AML-193 (cell line): ENCODE measurements around the gene MEP1A.
"Not testable (repeated sequence)": the region's sequence is repeated elsewhere in the genome, so short reads cannot be mapped to it uniquely, and the experiment has no call there.

Experiments used
- DNase-seq, 2 experiments: peaks; one replicate each; lab custom pipeline; 2025; lab: John Stamatoyannopoulos, UW

MEP1A gene

DNA sequence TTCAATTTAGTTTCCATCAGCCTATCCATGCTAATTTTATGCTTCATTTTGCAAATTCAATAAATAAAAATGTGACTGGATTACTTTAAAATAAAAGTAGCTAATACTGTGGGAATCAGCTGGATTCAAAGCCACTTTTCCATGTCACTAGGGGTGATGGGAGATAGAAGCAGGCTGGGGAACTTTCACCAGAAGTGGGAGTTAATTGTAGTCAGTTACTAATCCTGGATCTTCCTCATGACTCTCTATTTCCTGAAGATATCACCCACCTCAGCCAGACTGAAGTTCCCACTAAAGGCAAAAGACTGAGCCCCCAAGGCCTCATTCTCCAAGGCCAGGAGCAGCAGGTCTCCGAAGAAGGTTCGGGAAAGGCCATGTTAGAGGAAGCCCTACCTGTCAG lies 41.8 kb downstream of the MEP1A start:
- not testable (repeated sequence) for DNase-seq

DNA sequence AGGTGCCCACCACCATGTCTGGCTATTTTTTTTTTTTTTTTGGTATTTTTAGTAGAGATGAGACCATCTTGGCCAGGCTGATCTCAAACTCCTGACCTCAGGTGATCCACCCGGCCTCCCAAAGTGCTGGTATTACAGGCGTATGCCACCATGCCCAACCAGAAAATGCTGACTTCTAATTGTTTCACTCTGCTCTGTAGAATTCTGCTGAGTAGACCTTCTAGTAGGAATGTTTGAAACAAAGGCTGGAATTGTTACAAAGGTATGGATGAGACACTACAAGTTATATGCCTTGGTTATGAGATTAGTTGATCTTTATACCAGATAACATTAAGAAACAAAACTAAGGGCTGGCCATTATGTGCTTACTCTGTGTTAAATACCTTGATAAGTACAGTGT lies 44.8 kb downstream of the MEP1A start:
- DNase-seq, result no peak

DNA sequence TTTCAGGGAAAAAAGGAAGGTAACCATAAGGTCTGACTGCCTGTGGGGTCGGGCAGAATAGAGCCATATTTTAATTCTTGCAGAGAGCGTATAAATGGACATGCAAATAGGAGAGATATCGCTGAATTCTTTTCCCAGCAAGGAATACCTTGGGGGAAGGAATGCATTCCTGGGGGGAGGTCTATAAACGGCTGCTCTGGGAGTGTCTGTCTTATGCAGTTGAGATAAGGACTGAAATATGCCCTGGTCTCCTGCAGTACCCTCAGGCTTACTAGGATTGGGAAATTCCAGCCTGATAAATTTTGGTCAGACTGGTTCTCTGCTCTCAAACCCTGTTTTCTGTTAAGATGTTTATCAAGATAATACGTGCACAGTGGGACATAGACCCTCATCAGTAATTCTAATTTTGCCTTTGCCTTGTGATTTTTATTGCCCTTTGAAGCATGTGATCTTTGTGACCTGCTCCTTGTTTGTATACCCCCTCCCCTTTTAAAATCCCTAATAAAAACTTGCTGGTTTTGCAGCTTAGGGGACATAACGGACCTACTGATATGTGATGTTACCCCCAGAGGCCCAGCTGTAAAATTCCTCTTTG lies 49.2 kb downstream of the MEP1A start:
- DNase-seq, result not testable (repeated sequence)

DNA sequence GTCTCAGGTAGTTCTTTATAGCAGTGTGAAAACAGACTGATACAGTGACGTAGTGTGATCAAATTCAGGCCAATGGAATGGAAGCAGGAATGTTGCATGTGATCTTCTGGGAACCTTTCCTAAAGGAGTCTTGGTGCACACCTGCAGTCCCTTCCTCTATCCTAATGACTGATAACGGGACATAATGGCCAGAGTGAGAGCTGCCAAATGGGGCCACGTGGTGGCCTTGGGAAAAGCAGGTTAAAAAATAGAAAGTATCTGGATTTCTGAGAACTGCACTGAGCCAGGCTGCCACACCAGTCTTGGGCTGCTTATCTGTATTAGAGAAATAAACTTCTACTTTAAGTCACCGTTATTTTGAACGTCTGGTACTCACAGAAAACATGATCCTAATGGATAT lies 51.9 kb downstream of the MEP1A start:
- DNase-seq, result no peak

DNA sequence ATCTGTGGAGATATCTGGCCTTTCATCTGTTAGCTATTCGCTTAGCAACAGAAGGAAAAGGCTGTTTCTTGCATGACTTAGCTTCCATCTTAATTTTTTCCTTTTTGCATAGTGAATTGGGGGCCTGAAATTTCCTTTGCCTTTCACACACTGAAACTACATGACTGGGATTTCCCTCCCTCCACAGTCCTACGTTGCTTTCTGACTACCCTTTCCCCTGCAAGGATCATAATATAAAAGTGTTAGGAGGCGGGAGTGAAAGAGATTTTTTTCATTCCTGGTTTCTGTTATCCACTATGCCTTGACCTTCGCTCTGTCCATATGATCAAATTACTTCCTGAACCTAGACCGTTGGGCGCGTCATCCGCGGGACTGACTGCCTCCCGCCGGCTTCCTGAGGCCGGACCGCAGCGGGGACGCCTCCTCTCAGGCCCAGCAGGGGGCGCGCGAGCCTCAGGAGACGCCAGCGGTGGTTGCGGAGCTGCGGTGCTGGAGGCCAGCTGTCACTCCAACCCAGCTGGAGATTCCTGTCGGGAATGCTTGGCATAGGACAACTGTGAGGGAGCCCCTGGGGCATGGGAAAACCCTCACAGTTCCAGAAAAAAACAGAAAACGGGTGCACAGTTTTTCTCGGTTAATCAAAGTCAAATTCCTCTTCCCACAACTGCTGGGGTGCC lies 55.6 kb downstream of the MEP1A start:
- peak; percentile 76 to 80 for DNase-seq

DNA sequence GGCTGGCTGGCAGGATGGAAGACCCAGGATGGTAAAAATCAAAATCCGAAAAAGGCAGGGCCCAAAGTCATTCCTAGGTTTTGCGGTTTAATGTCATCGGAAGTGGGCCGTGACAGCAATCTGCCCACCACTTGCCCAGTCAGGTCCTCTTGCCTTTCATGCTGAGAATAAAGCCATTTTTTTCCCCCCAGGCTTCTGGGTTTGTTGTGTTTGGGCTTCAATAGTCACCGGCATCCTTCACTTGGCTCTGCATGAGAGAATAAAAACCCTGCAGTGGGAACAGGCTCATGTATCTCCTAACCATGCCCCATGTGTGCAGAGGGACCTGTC lies 56.1 kb downstream of the MEP1A start:
- DNase-seq, result no peak

DNA sequence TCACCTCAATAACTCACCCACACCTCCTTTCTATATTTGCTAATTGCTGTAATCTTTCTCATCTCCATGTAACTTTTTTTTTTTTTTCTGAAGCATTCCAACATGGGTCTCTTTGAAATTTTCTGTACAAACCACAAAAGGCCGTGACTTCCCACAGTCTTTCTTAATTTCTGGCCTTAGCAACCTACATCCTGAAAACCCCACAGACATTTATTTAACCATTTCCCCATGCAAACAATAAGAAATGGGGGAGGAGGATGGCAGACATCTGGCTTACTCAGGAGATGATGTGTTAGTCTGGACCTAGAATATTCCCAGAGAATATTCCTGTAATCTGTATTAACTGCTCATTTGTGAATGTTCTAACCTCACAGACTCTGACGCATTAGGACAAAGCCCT lies 57.6 kb downstream of the MEP1A start:
- peak; percentile 38 to 46 for DNase-seq

DNA sequence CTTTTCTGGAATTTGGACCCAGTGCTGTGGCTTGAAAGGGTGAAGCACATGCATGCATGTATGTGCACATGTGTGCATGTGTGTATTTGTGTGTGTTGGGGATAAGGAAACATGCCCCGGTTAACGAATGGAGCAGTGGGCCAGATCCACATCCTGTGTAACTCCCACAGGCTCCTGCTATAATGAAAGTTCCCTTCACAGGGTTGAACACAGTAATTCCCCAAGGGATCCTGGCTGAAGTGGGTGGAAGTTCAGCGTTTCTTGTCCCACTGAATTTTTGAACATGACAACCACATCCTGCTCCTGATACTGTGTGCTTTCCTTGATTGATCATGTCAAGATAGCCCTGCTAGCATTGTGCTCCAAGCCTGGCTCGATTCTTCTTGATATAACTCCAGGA lies 58.4 kb downstream of the MEP1A start:
- DNase-seq, result not testable (repeated sequence)

DNA sequence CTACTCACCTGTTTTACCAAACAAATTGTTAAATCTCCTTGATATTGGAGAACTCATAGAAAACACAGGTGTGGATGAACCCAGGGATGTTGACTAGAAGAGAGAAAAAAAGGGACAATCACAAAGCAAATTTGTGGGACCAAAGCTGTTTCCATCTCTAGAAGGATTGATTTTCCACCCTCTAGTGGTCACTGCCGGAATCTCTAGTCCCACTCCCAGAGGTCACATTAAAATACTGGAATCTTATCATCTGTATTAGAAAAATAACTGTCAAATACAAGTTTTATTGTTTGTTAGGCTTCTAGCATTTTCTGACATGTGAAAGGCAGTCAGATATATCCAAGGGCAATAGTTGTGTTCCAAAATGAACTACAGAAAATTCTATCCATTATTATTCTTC lies 62.8 kb downstream of the MEP1A start:
- DNase-seq, result peak; percentile 14 to 34

DNA sequence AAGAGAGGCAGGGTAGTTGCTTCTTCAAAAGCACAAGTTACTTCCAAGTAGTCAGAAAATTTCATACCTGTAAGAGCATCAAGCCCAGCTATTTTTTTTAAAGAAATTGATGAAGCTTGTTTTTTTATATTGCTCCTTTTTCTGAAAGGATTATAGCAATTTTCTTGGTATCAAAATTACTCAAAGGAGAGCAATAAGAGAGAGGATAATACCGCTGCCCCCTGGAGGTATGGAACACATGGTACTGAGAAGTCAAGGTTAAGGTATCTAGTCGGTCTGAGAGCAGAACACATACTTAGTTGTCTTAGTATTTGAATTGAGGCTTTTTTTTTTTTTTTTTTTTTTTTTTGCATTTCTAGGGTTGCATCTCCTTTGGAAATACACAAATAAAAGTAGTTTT lies 69.2 kb downstream of the MEP1A start:
- DNase-seq, result peak; percentile 14 to 26

DNA sequence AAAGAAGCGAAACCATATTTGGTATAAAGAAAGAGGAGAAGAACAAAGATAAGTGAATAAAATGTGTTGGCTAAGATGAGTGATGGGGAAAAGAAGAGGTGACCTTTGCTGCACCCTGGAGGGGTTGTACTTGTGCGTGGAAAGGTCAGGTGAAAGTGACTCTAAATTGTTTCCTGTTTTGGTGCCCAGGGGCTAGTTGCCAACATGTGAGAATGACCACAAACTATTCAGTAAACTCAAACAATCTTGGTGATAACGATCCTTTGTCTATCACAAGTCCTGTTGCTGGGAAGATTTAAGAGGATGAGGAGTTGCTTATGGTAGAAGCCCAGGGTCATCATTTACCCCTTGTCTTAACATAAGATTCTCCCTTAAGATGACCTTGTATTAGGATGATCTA lies 70.6 kb downstream of the MEP1A start:
- no peak for DNase-seq

DNA sequence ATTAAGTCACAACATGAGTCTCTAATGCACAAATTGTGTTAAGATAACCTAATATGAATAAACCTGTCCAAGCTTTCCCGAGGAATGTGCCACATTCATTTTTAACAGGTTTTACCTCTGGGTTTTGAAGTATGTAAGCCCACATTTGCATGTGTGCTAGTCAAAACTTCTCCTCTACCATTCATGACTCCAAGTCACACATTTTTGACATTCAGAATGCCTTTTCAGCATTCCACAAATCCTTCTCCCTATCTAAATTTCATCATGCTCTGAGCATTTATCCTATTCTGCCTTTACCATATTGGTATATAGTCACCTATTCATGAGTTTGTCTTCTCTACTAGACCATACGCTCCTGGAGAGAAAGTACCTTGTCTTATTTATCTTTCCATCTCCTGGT lies 72.0 kb downstream of the MEP1A start:
- no peak for DNase-seq

DNA sequence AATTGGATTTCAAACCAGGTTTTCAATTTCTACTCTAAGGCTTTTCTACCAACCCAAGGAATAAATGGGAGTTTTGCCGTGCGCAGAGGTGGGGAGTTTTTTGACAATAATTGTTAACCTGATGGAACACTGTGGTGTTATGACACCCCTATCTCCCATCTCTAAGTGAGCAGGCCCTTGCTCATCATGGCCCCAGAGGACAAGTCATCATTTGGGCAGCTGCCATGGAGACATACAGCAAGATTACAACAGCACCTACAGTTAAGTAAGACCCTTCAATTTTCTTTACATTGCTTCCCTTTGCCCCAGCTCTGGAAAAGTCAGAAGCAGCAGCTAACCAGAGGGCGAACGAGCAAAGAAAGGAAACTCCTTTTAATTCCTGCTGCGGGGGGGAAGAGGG lies 74.2 kb downstream of the MEP1A start:
- DNase-seq, result no peak

DNA sequence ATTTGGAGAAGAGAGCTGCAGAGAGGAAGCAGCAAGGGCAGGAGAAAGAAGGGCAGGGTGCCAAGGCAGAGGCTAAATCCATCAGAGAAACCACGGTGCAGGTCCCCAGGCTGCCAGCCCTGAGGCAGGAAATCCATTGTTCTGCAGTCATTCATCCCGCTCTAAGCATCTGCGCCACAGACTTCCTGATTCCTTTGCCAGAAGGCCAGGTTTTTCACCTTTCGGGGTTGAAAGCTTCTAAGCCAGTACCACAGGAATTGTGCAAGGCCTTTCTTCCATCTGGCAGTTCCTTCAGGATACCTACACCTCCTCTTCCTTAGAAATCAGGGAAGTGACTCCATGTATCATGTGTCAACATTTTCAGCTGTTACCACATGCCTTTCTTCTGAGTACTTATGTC lies 82.9 kb downstream of the MEP1A start:
- DNase-seq, result no peak

DNA sequence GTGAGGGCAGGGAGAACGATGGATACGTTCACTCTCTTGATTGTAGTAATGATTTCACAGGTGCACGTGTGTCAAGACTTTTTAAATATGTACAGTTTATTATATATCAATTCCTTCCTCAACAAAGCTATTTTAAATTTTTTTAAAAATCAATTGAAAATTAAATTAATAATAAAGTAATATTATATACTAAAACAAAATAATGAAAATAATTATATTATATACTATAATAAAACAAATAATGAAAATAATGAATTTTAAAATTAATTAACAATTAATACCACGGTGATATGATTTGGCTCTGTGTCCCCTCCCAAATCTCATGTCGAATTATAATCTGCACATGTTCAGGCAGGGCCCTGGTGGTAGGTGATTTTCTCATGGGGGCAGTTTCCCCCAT lies 85.8 kb downstream of the MEP1A start:
- no peak for DNase-seq

DNA sequence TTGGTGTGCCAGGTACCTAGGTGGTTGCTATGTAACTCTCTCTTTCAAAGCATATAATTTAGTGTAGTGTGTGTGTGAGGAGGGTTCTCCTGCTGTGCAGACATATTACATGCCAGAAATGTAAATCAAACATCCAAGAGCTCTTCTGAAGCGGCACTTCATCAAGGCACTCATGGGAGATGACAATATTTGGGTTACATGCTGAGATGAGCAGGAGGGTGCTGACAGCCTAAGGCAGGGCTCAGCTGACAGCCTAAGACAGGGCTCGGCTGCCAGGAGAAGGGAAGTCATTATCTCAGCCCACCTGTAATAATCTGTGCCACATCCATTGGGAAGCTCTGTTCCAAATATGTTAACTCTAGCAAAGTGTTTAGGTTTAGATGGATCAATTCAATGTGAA lies 89.5 kb downstream of the MEP1A start:
- no peak for DNase-seq

DNA sequence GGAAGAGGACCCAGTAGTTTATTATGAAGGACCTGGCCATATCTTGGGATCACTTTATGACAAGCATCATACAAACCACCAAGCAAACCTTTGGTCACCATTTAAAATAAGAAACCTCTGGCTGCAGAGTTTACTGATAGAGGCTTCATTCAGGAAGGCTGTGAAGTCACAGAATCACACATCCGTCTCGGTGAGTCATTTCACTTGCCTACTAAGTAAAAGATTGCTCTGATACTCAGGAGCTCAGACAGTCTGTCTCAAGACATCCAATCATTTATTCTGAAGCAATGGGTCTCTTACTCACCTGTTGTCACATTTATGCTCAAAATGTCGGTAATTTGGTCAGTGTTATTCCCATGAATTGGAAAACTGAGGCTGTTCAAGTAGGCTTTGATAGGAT lies 94.8 kb downstream of the MEP1A start:
- no peak for DNase-seq

DNA sequence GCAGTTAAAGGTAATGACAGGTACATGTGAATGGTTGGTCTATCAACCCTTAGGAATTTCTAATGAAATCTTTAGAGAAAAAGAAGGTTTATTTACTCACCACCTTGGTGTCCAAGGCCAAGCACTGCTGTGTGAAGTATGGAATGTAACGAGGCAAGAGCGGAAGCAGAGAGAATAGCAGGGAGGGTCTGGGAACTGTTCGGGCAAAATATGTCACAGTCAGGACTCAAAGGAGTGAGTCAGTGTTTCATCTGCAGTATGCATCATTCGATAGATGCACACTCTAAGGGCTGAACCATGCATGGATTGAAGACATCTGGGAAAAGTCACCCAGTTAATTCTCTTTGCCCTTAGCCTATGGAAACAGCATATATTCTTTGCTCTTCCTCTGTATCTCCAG lies 95.4 kb downstream of the MEP1A start:
- no peak for DNase-seq
